Raji (cell line): ENCODE measurements around the gene SPATA31A5.
"Not testable (repeated sequence)": the region's sequence is repeated elsewhere in the genome, so short reads cannot be mapped to it uniquely, and the experiment has no call there.

Source experiments
- POLR2A ChIP-seq: IDR thresholded peaks from 2 replicates; pipeline ENCODE4 v1.6.1; 2011; ENCODE audit warnings: low read depth, low read length, control low read depth; ENCODE audit not compliant: insufficient read depth

SPATA31A5 gene

DNA sequence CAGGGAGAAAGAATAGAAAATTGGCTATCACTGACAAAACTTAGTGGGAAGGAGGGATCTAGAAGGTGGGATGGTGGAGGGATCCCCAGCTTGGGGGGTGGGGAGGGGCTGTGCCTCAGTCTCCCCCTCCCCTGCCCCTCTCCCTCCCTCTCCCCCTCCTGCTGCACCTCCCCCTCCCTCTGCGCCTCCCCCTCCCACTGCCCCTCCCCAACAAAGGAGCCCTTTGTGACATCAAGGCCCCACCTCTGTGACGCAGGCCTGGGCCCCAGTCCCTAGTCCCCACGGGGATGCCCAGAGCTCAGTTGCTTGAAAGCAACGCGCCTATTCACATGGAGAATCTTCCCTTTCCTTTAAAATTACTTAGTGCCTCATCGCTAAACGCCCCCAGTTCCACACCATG lies at the start of gene SPATA31A5:
Gene SPATA31A5 (plus strand): TSS at position 301 of the 400 bp plus-strand sequence. CDS start 29 bp downstream, at position 330.
- TF ChIP-seq POLR2A: not testable (repeated sequence)
